HepG2 (cell line): ENCODE results near the gene UTS2R. TPM values are rescaled to one million over a fixed set of nuclear protein-coding genes. Genes with fewer than 3 reads are reported as not detected.
A peak's percentile ranks its signal among the peaks of the same experiment; 100 is the strongest.

Experiments
- CHCHD3 ChIP-seq: sonication (generic); formaldehyde crosslinking; IDR thresholded peaks from 2 replicates; pipeline ENCODE4 v1.8.0; 2022; ENCODE audit warnings: mild to moderate bottlenecking, missing genetic modification reagents, moderate library complexity
- FOXK2 ChIP-seq: fragments of 450-650 bp; IDR thresholded peaks from 2 replicates; pipeline ENCODE4 v1.6.1; 2016
- HMG20A ChIP-seq: IDR thresholded peaks from 2 replicates; pipeline ENCODE4 v1.6.1; 2016; ENCODE audit warnings: borderline replicate concordance
- ISL2 ChIP-seq: sonication (generic); formaldehyde crosslinking; IDR thresholded peaks from 2 replicates; pipeline ENCODE4 v1.5.0; 2020; ENCODE audit warnings: missing genetic modification reagents
- JUN ChIP-seq: sonication (generic); formaldehyde crosslinking; IDR thresholded peaks from 2 replicates; pipeline ENCODE4 v1.4.0; 2020; ENCODE audit warnings: mild to moderate bottlenecking, missing genetic modification reagents
- MED13 ChIP-seq: sonication (generic); formaldehyde crosslinking; IDR thresholded peaks from 2 replicates; pipeline ENCODE4 v1.5.0; 2020; ENCODE audit warnings: missing genetic modification reagents
- SMARCC2 ChIP-seq: fragments of 450-650 bp; IDR thresholded peaks from 2 replicates; pipeline ENCODE4 v1.6.1; 2017; ENCODE audit warnings: antibody characterized with exemption, mild to moderate bottlenecking
- ZFP36L1 ChIP-seq: sonication (generic); formaldehyde crosslinking; IDR thresholded peaks from 2 replicates; pipeline ENCODE4 v1.8.0; 2022; ENCODE audit warnings: mild to moderate bottlenecking, missing genetic modification reagents, moderate library complexity
- ZNF17 ChIP-seq: sonication (generic); formaldehyde crosslinking; IDR thresholded peaks from 2 replicates; pipeline ENCODE4 v1.5.0; 2020; ENCODE audit warnings: mild to moderate bottlenecking, missing genetic modification reagents
- ZNF709 ChIP-seq: sonication (generic); formaldehyde crosslinking; IDR thresholded peaks from 2 replicates; pipeline ENCODE4 v1.5.0; 2020; ENCODE audit warnings: mild to moderate bottlenecking, missing genetic modification reagents
- ZNF749 ChIP-seq: sonication (generic); formaldehyde crosslinking; IDR thresholded peaks from 2 replicates; pipeline ENCODE4 v1.8.0; 2022; ENCODE audit warnings: mild to moderate bottlenecking, missing genetic modification reagents, moderate library complexity, borderline replicate concordance
- ZSCAN21 ChIP-seq: sonication (generic); formaldehyde crosslinking; IDR thresholded peaks from 2 replicates; pipeline ENCODE4 v1.8.0; 2022; ENCODE audit warnings: mild to moderate bottlenecking, missing genetic modification reagents, moderate library complexity, borderline replicate concordance
- polyA plus RNA-seq, 8 experiments: library from polyadenylated mRNA; depleted of rRNA in 3 of 8; stranded (reverse) in 7 of 8; unstranded in 1 of 8; fragments of >200 nt; fragmentation: Illumina TruSeq in 4 of 8; extraction: Trizol in 4 of 8; gene quantifications; 2 replicates each; pipeline versions ENCODE4 v1.2.1 to v1.2.3, GENCODE V29; 2011 to 2016; ENCODE audit warnings: low read depth in 4 of 8, missing spikeins in 1 of 8, mixed read lengths in 1 of 8; ENCODE audit not compliant: insufficient read depth in 1 of 8
- total RNA-seq, 5 experiments: library from RNA; depleted of rRNA; stranded (reverse); fragments of >200 nt; fragmentation: Illumina TruSeq; extraction: Trizol; gene quantifications; 2 replicates each; pipeline ENCODE4 v1.2.3, GENCODE V29; 2016; ENCODE audit warnings: low read depth in 1 of 5
- TF ChIP-seq, protein P1 (sequence below): IDR thresholded peaks from 2 replicates; pipeline ENCODE4 v1.6.1; 2016; ENCODE audit warnings: missing compliant biosample characterization, missing genetic modification reagents, borderline replicate concordance
- TF ChIP-seq, protein P2 (sequence below): sonication (generic); formaldehyde crosslinking; IDR thresholded peaks from 2 replicates; pipeline ENCODE4 v1.5.0; 2020; ENCODE audit warnings: missing genetic modification reagents
- TF ChIP-seq, protein P3 (sequence below): IDR thresholded peaks from 2 replicates; pipeline ENCODE4 v1.6.1; 2016; ENCODE audit warnings: control low read depth
- TF ChIP-seq, protein P4 (sequence below): sonication (generic); formaldehyde crosslinking; IDR thresholded peaks from 2 replicates; pipeline ENCODE4 v1.4.0; 2020; ENCODE audit warnings: missing genetic modification reagents
- TF ChIP-seq, protein P5 (sequence below): sonication (generic); formaldehyde crosslinking; IDR thresholded peaks from 2 replicates; pipeline ENCODE4 v1.8.0; 2022; ENCODE audit warnings: missing genetic modification reagents, low read depth, mild to moderate bottlenecking, borderline replicate concordance
- TF ChIP-seq, protein P6 (sequence below): sonication (generic); formaldehyde crosslinking; IDR thresholded peaks from 2 replicates; pipeline ENCODE4 v1.5.1; 2020; ENCODE audit warnings: mild to moderate bottlenecking, missing genetic modification reagents, moderate library complexity

UTS2R gene
- total and polyA plus RNA-seq, 2 of the 13 experiments (the other 11 are each of a cell fraction or from before 2014, with no cell fraction given) = 0.13 to 0.15 TPM

DNA sequence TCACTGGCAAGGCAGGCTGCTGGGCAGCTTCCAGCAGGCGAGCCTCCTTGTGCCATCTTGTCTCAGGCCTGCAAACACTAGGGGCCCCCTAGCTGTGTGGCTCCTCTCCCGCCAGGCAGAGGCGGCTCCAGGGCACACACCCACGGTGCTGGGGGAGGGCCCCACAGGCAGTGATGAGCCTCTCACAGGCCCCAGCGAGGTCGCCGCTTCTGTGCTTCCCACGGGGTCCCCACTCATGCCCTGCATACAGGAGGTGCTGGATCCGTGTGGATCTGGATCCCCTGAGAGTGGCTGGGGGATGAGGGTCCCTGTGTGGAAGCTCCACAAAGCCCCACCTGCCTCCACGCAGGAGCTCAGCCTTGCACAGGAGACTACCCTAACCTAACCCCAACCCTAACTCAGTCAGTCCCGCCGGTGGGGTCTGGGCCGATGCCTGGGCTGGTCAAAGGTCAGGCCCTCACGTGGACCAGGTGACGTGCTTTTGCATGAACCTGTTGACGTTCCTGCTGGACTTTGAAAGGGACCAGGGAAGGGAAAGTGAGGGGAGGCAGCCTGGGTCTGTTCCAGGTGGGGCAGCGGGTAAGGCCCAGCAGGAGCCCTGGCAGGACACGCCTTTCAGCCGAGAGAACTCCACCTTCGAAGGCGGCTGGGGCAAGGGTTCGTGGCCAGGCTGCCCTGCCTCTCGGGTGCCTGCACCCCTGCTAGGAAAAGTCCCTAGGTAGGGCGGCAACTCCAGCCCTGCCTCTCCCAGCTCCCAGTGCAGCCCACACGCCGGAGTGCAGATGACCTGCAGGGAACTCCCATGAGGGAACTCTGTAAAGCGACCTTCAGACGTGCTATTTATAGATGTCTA, 43.2 kb upstream of the UTS2R start (continued):
- TF ChIP-seq, protein P1, sequence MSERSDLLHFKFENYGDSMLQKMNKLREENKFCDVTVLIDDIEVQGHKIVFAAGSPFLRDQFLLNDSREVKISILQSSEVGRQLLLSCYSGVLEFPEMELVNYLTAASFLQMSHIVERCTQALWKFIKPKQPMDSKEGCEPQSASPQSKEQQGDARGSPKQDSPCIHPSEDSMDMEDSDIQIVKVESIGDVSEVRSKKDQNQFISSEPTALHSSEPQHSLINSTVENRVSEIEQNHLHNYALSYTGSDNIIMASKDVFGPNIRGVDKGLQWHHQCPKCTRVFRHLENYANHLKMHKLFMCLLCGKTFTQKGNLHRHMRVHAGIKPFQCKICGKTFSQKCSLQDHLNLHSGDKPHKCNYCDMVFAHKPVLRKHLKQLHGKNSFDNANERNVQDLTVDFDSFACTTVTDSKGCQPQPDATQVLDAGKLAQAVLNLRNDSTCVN (CRISPR knock-in tag) = 0 out of 2 replicates have a peak, but pooled peaks have one; percentile 39
- TF ChIP-seq CHCHD3 (peak; percentile 89; the same call in 1 of the 2 replicates), HMG20A (CRISPR knock-in tag) (peak; percentile 66), ZNF17 (CRISPR knock-in tag) (no peak), ZFP36L1 (CRISPR knock-in tag) (peak; percentile 64), ZNF749 (CRISPR knock-in tag) (peak; percentile 95), FOXK2 (peak; percentile 83), JUN (CRISPR knock-in tag) (peak; percentile 86; the same call in 1 of the 2 replicates), ISL2 (CRISPR knock-in tag) (peak; percentile 78), ZNF709 (peak; percentile 87; the same call in 1 of the 2 replicates), MED13 (CRISPR knock-in tag) (peak; percentile 85; the same call in 1 of the 2 replicates), SMARCC2 (no peak), ZSCAN21 (CRISPR knock-in tag) (peak; percentile 84; the same call in 1 of the 2 replicates)
- TF ChIP-seq, protein P2, sequence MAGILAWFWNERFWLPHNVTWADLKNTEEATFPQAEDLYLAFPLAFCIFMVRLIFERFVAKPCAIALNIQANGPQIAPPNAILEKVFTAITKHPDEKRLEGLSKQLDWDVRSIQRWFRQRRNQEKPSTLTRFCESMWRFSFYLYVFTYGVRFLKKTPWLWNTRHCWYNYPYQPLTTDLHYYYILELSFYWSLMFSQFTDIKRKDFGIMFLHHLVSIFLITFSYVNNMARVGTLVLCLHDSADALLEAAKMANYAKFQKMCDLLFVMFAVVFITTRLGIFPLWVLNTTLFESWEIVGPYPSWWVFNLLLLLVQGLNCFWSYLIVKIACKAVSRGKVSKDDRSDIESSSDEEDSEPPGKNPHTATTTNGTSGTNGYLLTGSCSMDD (CRISPR knock-in tag) = no peak
- TF ChIP-seq, protein P3, sequence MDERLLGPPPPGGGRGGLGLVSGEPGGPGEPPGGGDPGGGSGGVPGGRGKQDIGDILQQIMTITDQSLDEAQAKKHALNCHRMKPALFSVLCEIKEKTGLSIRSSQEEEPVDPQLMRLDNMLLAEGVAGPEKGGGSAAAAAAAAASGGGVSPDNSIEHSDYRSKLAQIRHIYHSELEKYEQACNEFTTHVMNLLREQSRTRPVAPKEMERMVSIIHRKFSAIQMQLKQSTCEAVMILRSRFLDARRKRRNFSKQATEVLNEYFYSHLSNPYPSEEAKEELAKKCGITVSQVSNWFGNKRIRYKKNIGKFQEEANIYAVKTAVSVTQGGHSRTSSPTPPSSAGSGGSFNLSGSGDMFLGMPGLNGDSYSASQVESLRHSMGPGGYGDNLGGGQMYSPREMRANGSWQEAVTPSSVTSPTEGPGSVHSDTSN (CRISPR knock-in tag) = 0 out of 2 replicates have a peak, but pooled peaks have one; percentile 39
- TF ChIP-seq, protein P4, sequence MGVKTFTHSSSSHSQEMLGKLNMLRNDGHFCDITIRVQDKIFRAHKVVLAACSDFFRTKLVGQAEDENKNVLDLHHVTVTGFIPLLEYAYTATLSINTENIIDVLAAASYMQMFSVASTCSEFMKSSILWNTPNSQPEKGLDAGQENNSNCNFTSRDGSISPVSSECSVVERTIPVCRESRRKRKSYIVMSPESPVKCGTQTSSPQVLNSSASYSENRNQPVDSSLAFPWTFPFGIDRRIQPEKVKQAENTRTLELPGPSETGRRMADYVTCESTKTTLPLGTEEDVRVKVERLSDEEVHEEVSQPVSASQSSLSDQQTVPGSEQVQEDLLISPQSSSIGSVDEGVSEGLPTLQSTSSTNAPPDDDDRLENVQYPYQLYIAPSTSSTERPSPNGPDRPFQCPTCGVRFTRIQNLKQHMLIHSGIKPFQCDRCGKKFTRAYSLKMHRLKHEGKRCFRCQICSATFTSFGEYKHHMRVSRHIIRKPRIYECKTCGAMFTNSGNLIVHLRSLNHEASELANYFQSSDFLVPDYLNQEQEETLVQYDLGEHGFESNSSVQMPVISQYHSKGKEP (CRISPR knock-in tag) = 0 out of 2 replicates have a peak, but pooled peaks have one; percentile 72
- TF ChIP-seq, protein P5, sequence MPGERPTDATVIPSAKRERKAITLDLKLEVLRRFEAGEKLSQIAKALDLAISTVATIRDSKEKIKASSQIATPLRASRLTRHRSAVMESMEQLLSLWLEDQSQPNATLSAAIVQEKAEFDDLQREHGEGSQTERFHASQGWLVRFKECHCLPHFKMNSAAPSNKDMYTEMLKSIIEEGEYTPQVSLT = no peak
- TF ChIP-seq, protein P6, sequence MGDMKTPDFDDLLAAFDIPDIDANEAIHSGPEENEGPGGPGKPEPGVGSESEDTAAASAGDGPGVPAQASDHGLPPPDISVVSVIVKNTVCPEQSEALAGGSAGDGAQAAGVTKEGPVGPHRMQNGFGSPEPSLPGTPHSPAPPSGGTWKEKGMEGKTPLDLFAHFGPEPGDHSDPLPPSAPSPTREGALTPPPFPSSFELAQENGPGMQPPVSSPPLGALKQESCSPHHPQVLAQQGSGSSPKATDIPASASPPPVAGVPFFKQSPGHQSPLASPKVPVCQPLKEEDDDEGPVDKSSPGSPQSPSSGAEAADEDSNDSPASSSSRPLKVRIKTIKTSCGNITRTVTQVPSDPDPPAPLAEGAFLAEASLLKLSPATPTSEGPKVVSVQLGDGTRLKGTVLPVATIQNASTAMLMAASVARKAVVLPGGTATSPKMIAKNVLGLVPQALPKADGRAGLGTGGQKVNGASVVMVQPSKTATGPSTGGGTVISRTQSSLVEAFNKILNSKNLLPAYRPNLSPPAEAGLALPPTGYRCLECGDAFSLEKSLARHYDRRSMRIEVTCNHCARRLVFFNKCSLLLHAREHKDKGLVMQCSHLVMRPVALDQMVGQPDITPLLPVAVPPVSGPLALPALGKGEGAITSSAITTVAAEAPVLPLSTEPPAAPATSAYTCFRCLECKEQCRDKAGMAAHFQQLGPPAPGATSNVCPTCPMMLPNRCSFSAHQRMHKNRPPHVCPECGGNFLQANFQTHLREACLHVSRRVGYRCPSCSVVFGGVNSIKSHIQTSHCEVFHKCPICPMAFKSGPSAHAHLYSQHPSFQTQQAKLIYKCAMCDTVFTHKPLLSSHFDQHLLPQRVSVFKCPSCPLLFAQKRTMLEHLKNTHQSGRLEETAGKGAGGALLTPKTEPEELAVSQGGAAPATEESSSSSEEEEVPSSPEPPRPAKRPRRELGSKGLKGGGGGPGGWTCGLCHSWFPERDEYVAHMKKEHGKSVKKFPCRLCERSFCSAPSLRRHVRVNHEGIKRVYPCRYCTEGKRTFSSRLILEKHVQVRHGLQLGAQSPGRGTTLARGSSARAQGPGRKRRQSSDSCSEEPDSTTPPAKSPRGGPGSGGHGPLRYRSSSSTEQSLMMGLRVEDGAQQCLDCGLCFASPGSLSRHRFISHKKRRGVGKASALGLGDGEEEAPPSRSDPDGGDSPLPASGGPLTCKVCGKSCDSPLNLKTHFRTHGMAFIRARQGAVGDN (CRISPR knock-in tag) = peak; percentile 99
